Measurements from ENCODE around the gene NCEH1.

Gene NCEH1

GRCh38 chr3:172606021-172606420 is 104.8 kb downstream of the NCEH1 start:
- no peak for TF ChIP-seq CTCF (IDR thresholded peaks at IDR 0.05; ENCODE audit: low read depth, low read length, missing control alignments)
- Histone ChIP-seq H3K36me3 (replicated peaks) (no peaks in the 10 kb centered on the region), H3K27ac (peak overlapping the region; percentile 90), H3K27me3 (replicated peaks) (no peaks in the 10 kb centered on the region), H3K4me3 (ENCODE audit: low read depth, low read length) (no peak overlapping the region)
- peak; percentile 77 for DNase-seq
- in situ Hi-C loops (cut with HindIII; ENCODE audit: low pct_ligation_motif_present, low sequenced_read_pairs) = no loop called here

GRCh38 chr3:172604895-172605646 is 105.8 kb downstream of the NCEH1 start:
- no peak for TF ChIP-seq CTCF (IDR thresholded peaks at IDR 0.05; ENCODE audit: low read depth, low read length, missing control alignments)
- Histone ChIP-seq H3K27ac (peak overlapping the region; percentile 90), H3K27me3 (replicated peaks) (no peaks in the 10 kb centered on the region), H3K36me3 (replicated peaks) (no peaks in the 10 kb centered on the region), H3K4me3 (ENCODE audit: low read depth, low read length) (no peak overlapping the region)
- DNase-seq = no peak
- in situ Hi-C loops (cut with HindIII; ENCODE audit: low pct_ligation_motif_present, low sequenced_read_pairs) = no loop called here

- H3K4me3 ChIP-seq (ENCODE audit: low read depth, low read length) = no peak overlapping the region
- no peaks in the 10 kb centered on the region for H3K36me3 ChIP-seq (replicated peaks)
- no peak for TF ChIP-seq CTCF (IDR thresholded peaks at IDR 0.05; ENCODE audit: low read depth, low read length, missing control alignments)
- no peak overlapping the region for H3K27ac ChIP-seq
- no peak for DNase-seq
- in situ Hi-C loops (cut with HindIII; ENCODE audit: low pct_ligation_motif_present, low sequenced_read_pairs) = no loop called here
- H3K27me3 ChIP-seq (replicated peaks) = no peaks in the 10 kb centered on the region
These were observed 109.6 kb downstream of the NCEH1 start for GRCh38 chr3:172601066-172601832.

GRCh38 chr3:172600644-172601065 is 110.2 kb downstream of the NCEH1 start:
- in situ Hi-C loops (cut with HindIII; ENCODE audit: low pct_ligation_motif_present, low sequenced_read_pairs) = no loop called here

GRCh38 chr3:172598904-172599303 is 112.0 kb downstream of the NCEH1 start:
- DNase-seq = no peak
- no peak overlapping the region for H3K27ac ChIP-seq
- in situ Hi-C loops (cut with HindIII; ENCODE audit: low pct_ligation_motif_present, low sequenced_read_pairs) = no loop called here
- H3K36me3 ChIP-seq (replicated peaks) = no peaks in the 10 kb centered on the region
- TF ChIP-seq CTCF (IDR thresholded peaks at IDR 0.05; ENCODE audit: low read depth, low read length, missing control alignments) = no peak
- no peak overlapping the region for H3K4me3 ChIP-seq (ENCODE audit: low read depth, low read length)
- no peaks in the 10 kb centered on the region for H3K27me3 ChIP-seq (replicated peaks)

More at GRCh38 chr3:172600644-172601065, 110.2 kb downstream of the NCEH1 start:
- no peak for DNase-seq
- no peak overlapping the region for H3K27ac ChIP-seq
- H3K36me3 ChIP-seq (replicated peaks) = no peaks in the 10 kb centered on the region
- no peaks in the 10 kb centered on the region for H3K27me3 ChIP-seq (replicated peaks)
- no peak overlapping the region for H3K4me3 ChIP-seq (ENCODE audit: low read depth, low read length)
- TF ChIP-seq CTCF (IDR thresholded peaks at IDR 0.05; ENCODE audit: low read depth, low read length, missing control alignments) = no peak

Measured in brain microvascular endothelial cell (primary cell).